Epithelial cell of proximal tubule (primary cell): Measurements from ENCODE around the gene STYXL1. TPM values are rescaled to one million over a fixed set of nuclear protein-coding genes. Genes with fewer than 3 reads are reported as not detected.

Experiments used
- DNase-seq: peaks from one replicate; pipeline ENCODE4 v3.0.0-alpha.2; 2011; ENCODE audit warnings: low read depth
- H3K4me3 ChIP-seq: 2 replicates; pipeline ENCODE4 v1.5.1; 2011; ENCODE audit warnings: low read depth, mild to moderate bottlenecking, low read length
- total RNA-seq: library from RNA; depleted of rRNA; stranded (reverse); fragments of >200 nt; gene quantifications from 2 replicates; pipeline ENCODE4 v1.2.3, GENCODE V29; 2015
- TF ChIP-seq, protein P1 (sequence below): conservative IDR thresholded peaks from 2 replicates; pipeline ENCODE4 v1.5.1; 2012; ENCODE audit warnings: low read depth, mild to moderate bottlenecking, low read length

Gene STYXL1
- total RNA-seq, 1 donor from 2014 or later: 78.0 TPM

DNA sequence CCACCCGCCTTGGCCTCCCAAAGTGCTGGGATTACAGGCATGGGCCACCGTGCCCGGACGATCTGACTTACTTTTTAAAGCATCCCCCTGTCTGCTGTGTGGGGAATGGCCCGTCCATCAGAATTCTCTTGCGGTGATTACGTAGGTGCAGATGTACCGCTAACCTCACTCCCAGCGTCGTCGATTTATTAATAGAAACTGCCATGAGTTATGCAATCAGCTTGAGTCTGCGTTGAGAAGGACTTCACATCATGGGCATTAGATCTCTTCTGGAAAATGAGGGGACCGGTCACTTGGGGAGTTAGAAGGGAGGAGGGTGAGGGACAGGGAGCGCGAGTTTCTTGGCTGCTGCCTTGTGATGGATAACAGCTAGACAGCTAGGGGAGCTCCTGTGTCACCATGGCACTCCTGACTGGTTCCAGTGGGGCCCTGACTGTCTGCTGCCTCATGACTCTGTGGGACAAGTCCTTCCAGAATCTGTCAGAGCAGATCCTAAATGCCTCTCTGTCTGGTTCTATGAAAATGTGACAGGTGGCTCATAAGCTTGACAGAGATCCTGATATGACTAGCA, 97.6 kb downstream of the STYXL1 start:
- TF ChIP-seq, protein P1, sequence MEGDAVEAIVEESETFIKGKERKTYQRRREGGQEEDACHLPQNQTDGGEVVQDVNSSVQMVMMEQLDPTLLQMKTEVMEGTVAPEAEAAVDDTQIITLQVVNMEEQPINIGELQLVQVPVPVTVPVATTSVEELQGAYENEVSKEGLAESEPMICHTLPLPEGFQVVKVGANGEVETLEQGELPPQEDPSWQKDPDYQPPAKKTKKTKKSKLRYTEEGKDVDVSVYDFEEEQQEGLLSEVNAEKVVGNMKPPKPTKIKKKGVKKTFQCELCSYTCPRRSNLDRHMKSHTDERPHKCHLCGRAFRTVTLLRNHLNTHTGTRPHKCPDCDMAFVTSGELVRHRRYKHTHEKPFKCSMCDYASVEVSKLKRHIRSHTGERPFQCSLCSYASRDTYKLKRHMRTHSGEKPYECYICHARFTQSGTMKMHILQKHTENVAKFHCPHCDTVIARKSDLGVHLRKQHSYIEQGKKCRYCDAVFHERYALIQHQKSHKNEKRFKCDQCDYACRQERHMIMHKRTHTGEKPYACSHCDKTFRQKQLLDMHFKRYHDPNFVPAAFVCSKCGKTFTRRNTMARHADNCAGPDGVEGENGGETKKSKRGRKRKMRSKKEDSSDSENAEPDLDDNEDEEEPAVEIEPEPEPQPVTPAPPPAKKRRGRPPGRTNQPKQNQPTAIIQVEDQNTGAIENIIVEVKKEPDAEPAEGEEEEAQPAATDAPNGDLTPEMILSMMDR: no peak
- no peak overlapping the region for H3K4me3 ChIP-seq
- DNase-seq: no peak

DNA sequence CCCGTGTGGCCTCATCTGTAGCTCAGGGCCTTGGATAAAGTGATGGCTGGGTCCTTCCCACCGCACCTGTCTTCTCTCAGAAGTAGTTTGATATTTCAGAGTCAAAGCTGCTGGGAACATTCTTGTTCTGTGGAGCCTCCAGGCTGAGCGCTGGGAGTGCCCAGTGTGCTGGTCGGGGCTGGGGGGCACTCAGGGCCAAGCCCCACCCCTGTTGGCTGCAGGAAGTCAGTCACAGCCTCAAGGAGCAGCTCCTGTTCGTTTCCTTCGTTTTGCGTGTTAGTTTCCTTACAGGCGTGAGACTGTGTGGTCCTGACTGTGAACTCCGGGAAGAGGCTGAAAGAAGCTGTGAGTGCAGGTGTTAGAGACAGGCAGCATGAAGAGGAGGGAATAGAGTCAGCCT, 99.6 kb downstream of the STYXL1 start:
- TF ChIP-seq, protein P1: no peak
- H3K4me3 ChIP-seq: no peak overlapping the region
- DNase-seq: no peak

Other genes with a start within 250 kb of the STYXL1 start
- gene CCL24, start 234.2 kb downstream of the STYXL1 start, total RNA-seq: not detected in 2 replicates
- gene RHBDD2, start 169.0 kb downstream of the STYXL1 start, total RNA-seq: 34.9 and 47.3 TPM in 2 replicates
- 77.8 and 83.0 TPM in 2 replicates for gene POR, start 132.8 kb downstream of the STYXL1 start, total RNA-seq
- 7.6 and 13.6 TPM in 2 replicates for gene TMEM120A, start 53.4 kb downstream of the STYXL1 start, total RNA-seq
- gene MDH2, start 106 bp upstream of the STYXL1 start, total RNA-seq: 123 and 162 TPM in 2 replicates
- 0.07 TPM in 1 of 2 replicates, not detected in the other for gene SRRM3, start 153.9 kb upstream of the STYXL1 start, total RNA-seq